Chondrocyte (in vitro differentiated cells): Measurements from ENCODE around the gene HAPSTR1. TPM values are rescaled to one million over a fixed set of nuclear protein-coding genes. Genes with fewer than 3 reads are reported as not detected.

Source experiments
- DNase-seq: peaks from one replicate; pipeline ENCODE4 v3.0.0; 2021; ENCODE audit warnings: mixed read lengths, low spot score
- H3K27ac Mint-ChIP-seq: one replicate; pipeline ENCODE4 v1.8.0; 2021; ENCODE audit warnings: mild to moderate bottlenecking, moderate library complexity, mixed read lengths; ENCODE audit not compliant: unreplicated experiment
- H3K27me3 Mint-ChIP-seq: 2 replicates; pipeline ENCODE4 v1.8.0; 2021; ENCODE audit warnings: low read depth, mixed read lengths
- H3K36me3 Mint-ChIP-seq: 2 replicates; pipeline ENCODE4 v1.8.0; 2021; ENCODE audit warnings: low read depth, mixed read lengths
- H3K4me1 Mint-ChIP-seq: 2 replicates; pipeline ENCODE4 v1.8.0; 2021; ENCODE audit warnings: low read depth, mild to moderate bottlenecking, mixed read lengths
- H3K4me3 Mint-ChIP-seq: one replicate; pipeline ENCODE4 v1.8.0; 2021; ENCODE audit warnings: mild to moderate bottlenecking, moderate library complexity, mixed read lengths; ENCODE audit not compliant: unreplicated experiment
- H3K9me3 Mint-ChIP-seq: 2 replicates; pipeline ENCODE4 v1.8.0; 2021; ENCODE audit warnings: low read depth, mixed read lengths
- CTCF ChIP-seq: fragments of 200-600 bp; sonication (generic); IDR thresholded peaks from 2 replicates; pipeline ENCODE4 v1.5.0; 2021; ENCODE audit warnings: antibody characterized with exemption, mild to moderate bottlenecking, moderate library complexity
- total RNA-seq: library from RNA; stranded (reverse); gene quantifications from 3 replicates; pipeline ENCODE4 v1.2.1, GENCODE V29; 2021

The HAPSTR1 gene
- total RNA-seq, 1 donor from 2014 or later: 82.5 TPM

DNA sequence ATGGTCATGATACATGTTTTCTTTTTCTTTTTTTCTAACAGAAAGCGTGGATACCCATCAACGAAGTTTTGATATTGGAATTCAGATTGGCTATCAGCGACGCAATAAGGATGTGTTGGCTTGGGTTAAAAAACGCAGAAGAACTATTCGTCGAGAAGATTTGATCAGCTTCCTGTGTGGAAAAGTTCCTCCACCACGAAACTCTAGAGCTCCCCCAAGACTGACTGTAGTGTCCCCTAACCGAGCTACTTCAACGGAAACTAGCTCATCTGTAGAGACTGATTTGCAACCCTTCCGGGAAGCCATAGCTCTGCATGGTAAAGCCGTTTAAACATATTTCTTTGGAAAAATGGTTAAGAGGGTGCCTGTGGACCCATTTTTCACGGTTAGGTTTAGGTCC, 11.5 kb downstream of the HAPSTR1 start:
- DNase-seq: no peak
- Mint-ChIP-seq H3K36me3 (peaks cover 35% of the 10 kb centered on the region), H3K27ac (peak overlapping the region; percentile 87), H3K9me3 (no peaks in the 10 kb centered on the region), H3K4me1 (peaks cover 90% of the 10 kb centered on the region), H3K4me3 (no peak overlapping the region), H3K27me3 (no peaks in the 10 kb centered on the region)
- TF ChIP-seq CTCF: no peak

- Mint-ChIP-seq H3K27ac (peak overlapping the region; percentile 87), H3K36me3 (peaks cover 34% of the 10 kb centered on the region), H3K9me3 (no peaks in the 10 kb centered on the region), H3K27me3 (no peaks in the 10 kb centered on the region), H3K4me1 (peaks cover 85% of the 10 kb centered on the region), H3K4me3 (no peak overlapping the region)
- DNase-seq: no peak
- TF ChIP-seq CTCF: no peak
Measured at GRCh38 chr16:9103546-9103945, 12.1 kb downstream of the HAPSTR1 start.

DNA sequence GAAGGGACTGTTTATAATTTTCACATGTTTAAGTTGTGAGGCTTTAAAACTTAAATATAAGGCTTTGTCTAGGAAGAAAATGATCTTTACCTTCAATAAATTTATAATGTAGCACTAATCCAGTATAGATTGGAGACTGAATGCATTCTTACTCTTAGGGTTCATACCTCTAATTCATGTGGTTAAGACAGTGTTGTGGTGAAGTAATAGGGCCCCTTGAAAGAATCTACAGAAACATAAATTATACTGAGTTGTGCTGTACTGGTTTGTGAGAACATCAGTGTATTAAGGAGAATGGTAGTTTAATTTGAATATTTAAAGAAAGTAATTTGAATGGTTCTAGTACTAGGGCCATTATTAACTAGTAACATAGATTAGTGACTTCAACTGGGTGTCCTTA, 13.7 kb downstream of the HAPSTR1 start:
- no peak for DNase-seq
- Mint-ChIP-seq H3K27me3 (no peaks in the 10 kb centered on the region), H3K27ac (peak overlapping the region; percentile 23), H3K9me3 (no peaks in the 10 kb centered on the region), H3K4me1 (peaks cover 86% of the 10 kb centered on the region), H3K36me3 (peaks cover 36% of the 10 kb centered on the region), H3K4me3 (no peak overlapping the region)
- TF ChIP-seq CTCF: no peak

DNA sequence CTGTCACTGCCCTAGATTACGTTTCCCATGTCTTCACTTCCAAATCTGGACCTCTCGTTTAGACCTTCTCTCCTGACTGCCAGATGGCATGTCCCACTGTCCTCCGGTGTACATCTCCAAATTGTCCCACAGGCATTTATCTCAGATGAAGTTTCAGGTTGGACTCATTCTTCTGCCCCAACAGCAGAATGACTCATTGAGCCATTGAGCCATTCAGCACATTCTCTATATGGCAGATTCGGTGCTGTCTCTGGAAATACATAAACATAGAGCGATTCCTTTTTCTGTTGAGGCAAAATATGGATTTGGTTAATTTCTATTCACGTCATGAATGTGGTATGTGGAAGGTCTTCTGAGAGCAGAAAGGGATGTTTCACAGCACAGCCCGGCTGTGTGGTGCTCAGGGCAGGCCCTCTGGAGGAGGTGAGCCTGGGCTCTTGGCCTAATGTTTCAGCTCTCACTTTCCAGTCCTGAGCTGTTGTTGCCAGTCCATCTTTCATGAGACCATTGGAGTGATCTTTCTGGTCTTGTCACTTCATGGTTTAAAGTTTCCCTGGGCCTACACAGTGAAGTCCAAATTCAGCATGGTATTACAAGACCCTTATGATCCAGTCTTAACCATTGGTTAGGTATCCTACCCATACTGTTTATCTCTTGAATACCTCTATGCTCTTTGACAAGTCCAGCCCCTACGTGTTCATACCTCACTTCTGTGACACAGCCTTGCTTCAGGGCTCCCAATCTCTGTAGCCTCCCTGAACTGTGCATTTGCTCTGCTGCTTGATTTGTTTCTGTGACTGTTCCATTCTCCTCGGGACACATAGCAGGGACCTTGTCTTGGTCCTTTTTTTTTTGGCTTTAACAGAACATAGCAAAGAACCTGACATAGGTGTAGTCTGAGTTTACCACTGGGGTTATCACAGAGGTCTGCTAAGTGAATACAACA, 15.9 kb downstream of the HAPSTR1 start:
- Mint-ChIP-seq H3K27ac (peak overlapping the region; percentile 72), H3K36me3 (peaks cover 35% of the 10 kb centered on the region), H3K27me3 (no peaks in the 10 kb centered on the region), H3K4me3 (no peak overlapping the region), H3K4me1 (peaks cover 86% of the 10 kb centered on the region), H3K9me3 (no peaks in the 10 kb centered on the region)
- no peak for TF ChIP-seq CTCF
- no peak for DNase-seq

DNA sequence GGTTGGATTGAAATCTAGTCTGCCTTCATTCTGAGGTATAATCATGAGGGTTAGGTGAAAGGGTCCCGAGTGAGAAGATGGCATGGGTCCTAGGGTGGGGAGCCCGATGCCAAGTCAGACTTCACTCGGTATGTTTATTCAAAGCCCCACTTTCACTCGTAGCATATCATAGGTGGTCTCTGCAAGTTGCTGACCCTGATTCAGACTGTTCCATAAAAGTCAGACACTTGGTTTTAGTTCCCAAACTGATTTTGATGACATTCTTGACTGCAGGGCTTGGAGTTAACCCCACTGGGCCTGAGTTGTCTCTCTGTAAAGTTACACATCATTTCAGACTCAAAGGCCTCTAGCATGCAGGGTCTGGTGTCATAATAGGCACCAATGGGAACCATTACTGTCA, 17.8 kb downstream of the HAPSTR1 start:
- no peak for TF ChIP-seq CTCF
- no peaks in the 10 kb centered on the region for H3K27me3 Mint-ChIP-seq
- no peaks in the 10 kb centered on the region for H3K9me3 Mint-ChIP-seq
- H3K36me3 Mint-ChIP-seq: peaks cover 29% of the 10 kb centered on the region
- H3K27ac Mint-ChIP-seq: peak overlapping the region; percentile 87
- peaks cover 87% of the 10 kb centered on the region for H3K4me1 Mint-ChIP-seq
- no peak for DNase-seq
- H3K4me3 Mint-ChIP-seq: no peak overlapping the region
